Measurements from ENCODE around the gene COG1. TPM values are rescaled to one million over a fixed set of nuclear protein-coding genes. Genes with fewer than 3 reads are reported as not detected.

Gene COG1
- total RNA-seq, 1 experiment from 2014 or later: 26.5 TPM

GRCh38 chr17:73188011-73188410, 4.8 kb upstream of the COG1 start:
- Histone ChIP-seq H3K9ac (ENCODE audit: extremely low read depth, insufficient read length, low read length) (no peak overlapping the region), H2BK5ac (ENCODE audit: insufficient read length, low read length) (no peak overlapping the region), H4K20me1 (ENCODE audit: control insufficient read depth, insufficient read depth, insufficient read length) (peaks cover 2% of the 10 kb centered on the region), H3K79me1 (ENCODE audit: insufficient read depth, low read depth, low read length, poor library complexity, severe bottlenecking) (no peaks in the 10 kb centered on the region), H3K4me2 (ENCODE audit: insufficient read depth, insufficient read length, low read length) (no peak overlapping the region), H2AFZ (ENCODE audit: low read length) (no peak overlapping the region), H3K23me2 (ENCODE audit: insufficient read length, low read depth, low read length, poor library complexity, severe bottlenecking) (no peaks in the 10 kb centered on the region), H3K18ac (ENCODE audit: insufficient read length, low read depth, low read length) (no peak overlapping the region), H3K79me2 (ENCODE audit: insufficient read depth, low read length) (no peaks in the 10 kb centered on the region), H3K4me1 (ENCODE audit: insufficient read depth, low read length) (peaks cover 3% of the 10 kb centered on the region; the same call in 1 of the 2 replicates), H2AK5ac (ENCODE audit: insufficient read length, low read length) (no peak overlapping the region), H3K9me3 (ENCODE audit: control insufficient read depth, low read depth, low read length) (no peaks in the 10 kb centered on the region), H2BK15ac (ENCODE audit: low read depth, low read length) (no peak overlapping the region), H3K56ac (ENCODE audit: insufficient read length, low read depth, low read length) (no peak overlapping the region), H4K8ac (replicated peaks; ENCODE audit: insufficient read length, low read depth, low read length) (no peak overlapping the region), H3K14ac (ENCODE audit: insufficient read depth, low read length) (no peak overlapping the region), H3K4ac (ENCODE audit: low read depth, low read length) (no peak overlapping the region), H2BK120ac (ENCODE audit: low read depth, low read length, poor library complexity, severe bottlenecking) (no peak overlapping the region), H3K27ac (ENCODE audit: insufficient read length, low read depth, low read length) (no peak overlapping the region), H2BK20ac (ENCODE audit: low read depth, low read length, poor library complexity, severe bottlenecking) (no peak overlapping the region), H2BK12ac (ENCODE audit: insufficient read length, low read depth, low read length) (no peak overlapping the region), H3T11ph (ENCODE audit: low read length) (no peak overlapping the region), H4K91ac (ENCODE audit: insufficient read length, low read depth, low read length) (no peak overlapping the region), H3K23ac (ENCODE audit: insufficient read length, low read depth, low read length) (no peak overlapping the region), H3K27me3 (ENCODE audit: insufficient read depth, low read length) (no peaks in the 10 kb centered on the region), H4K5ac (ENCODE audit: insufficient read length, low read depth, low read length) (no peak overlapping the region)
- H3K36me3 Mint-ChIP-seq (ENCODE audit: insufficient read depth in 1 of 3, low read depth in 3 of 3): peaks cover 0 to 3% (median 2%) of the 10 kb centered on the region in 3 experiments; a peak in 1 of 7 replicates
- DNase-seq: no peak
- peaks cover 12 to 13% of the 10 kb centered on the region in 2 experiments; a peak in 3 of 4 replicates for H3K4me1 Mint-ChIP-seq
- H3K4me3 Mint-ChIP-seq: no peak overlapping the region
- no peak for TF ChIP-seq CTCF (conservative IDR thresholded peaks at IDR 0.05)
- H3K9me3 Mint-ChIP-seq: no peaks in the 10 kb centered on the region
- no peaks in the 10 kb centered on the region for H3K27me3 Mint-ChIP-seq (ENCODE audit: low read depth)
- WGBS (ENCODE audit: extremely low coverage, insufficient read length, low lambda C conversion rate): no CpG with 5 or more reads among the region's 1 CpG
- no peak overlapping the region for H3K27ac Mint-ChIP-seq
